ENCODE measurements around the gene NAT14. TPM values are rescaled to one million over a fixed set of nuclear protein-coding genes. Genes with fewer than 3 reads are reported as not detected.

The NAT14 gene
- total RNA-seq, 1 donor from 2014 or later: 5.6 TPM

- peak; percentile 67 for DNase-seq (ENCODE audit: missing footprints)
- intact Hi-C loops (cut with DNase I): no loop called here
- no peak for ATAC-seq
Measured at GRCh38 chr19:55482156-55482961, 2.6 kb upstream of the NAT14 start.

GRCh38 chr19:55482967-55483705 is 1.9 kb upstream of the NAT14 start:
- ATAC-seq (no peak), DNase-seq (ENCODE audit: missing footprints) (peak; percentile 66)
- intact Hi-C loops (cut with DNase I): no loop called here

GRCh38 chr19:55483706-55484592 is 1.0 kb upstream of the NAT14 start:
- intact Hi-C loops (cut with DNase I): no loop called here
- DNase-seq (ENCODE audit: missing footprints) (peak; percentile 57), ATAC-seq (no peak)

GRCh38 chr19:55485439-55486011 is 537 bp downstream of the NAT14 start:
- intact Hi-C loops (cut with DNase I): no loop called here
- DNase-seq (ENCODE audit: missing footprints) (peak; percentile 67), ATAC-seq (no peak)

- peak; percentile 70 for DNase-seq (ENCODE audit: missing footprints)
- intact Hi-C loops (cut with DNase I): no loop called here
- no peak for ATAC-seq
Measured at GRCh38 chr19:55486043-55486970, 1.3 kb downstream of the NAT14 start.

- intact Hi-C loops (cut with DNase I): no loop called here
- ATAC-seq (peak; percentile 51), DNase-seq (ENCODE audit: missing footprints) (peak; percentile 81)
Measured at GRCh38 chr19:55486971-55487923, 2.3 kb downstream of the NAT14 start.

- intact Hi-C loops (cut with DNase I): no loop called here
- peak; percentile 78 for DNase-seq (ENCODE audit: missing footprints)
- peak; percentile 3 for ATAC-seq
Measured at GRCh38 chr19:55487924-55488687, 3.1 kb downstream of the NAT14 start, which contains the start of gene SSC5D. SSC5D (plus strand) TSS chr19:55488436; CDS start chr19:55488590, 154 bp downstream.

- ATAC-seq: no peak
- peak; percentile 69 for DNase-seq (ENCODE audit: missing footprints)
- intact Hi-C loops (cut with DNase I): no loop called here
Measured at GRCh38 chr19:55488986-55489710, 4.2 kb downstream of the NAT14 start.

GRCh38 chr19:55489711-55490477 is 4.9 kb downstream of the NAT14 start:
- ATAC-seq (no peak), DNase-seq (ENCODE audit: missing footprints) (peak; percentile 55)
- intact Hi-C loops (cut with DNase I): no loop called here

GRCh38 chr19:55490478-55491432 is 5.8 kb downstream of the NAT14 start:
- DNase-seq (ENCODE audit: missing footprints) (peak; percentile 53), ATAC-seq (no peak)
- intact Hi-C loops (cut with DNase I): no loop called here

- DNase-seq (ENCODE audit: missing footprints) (peak; percentile 62), ATAC-seq (no peak)
- intact Hi-C loops (cut with DNase I): no loop called here
Measured at GRCh38 chr19:55491546-55492360, 6.8 kb downstream of the NAT14 start.

GRCh38 chr19:55492362-55492944 is 7.5 kb downstream of the NAT14 start:
- intact Hi-C loops (cut with DNase I): no loop called here
- DNase-seq (ENCODE audit: missing footprints): peak; percentile 33

More at GRCh38 chr19:55492362-55492944, 7.5 kb downstream of the NAT14 start:
- no peak for ATAC-seq

All from Right ventricle myocardium inferior (tissue), 1 donor.